B cell (primary cell): ENCODE data around the gene EFNA3. TPM values are rescaled to one million over a fixed set of nuclear protein-coding genes. Genes with fewer than 3 reads are reported as not detected.
A peak's percentile ranks its signal among the peaks of the same experiment; 100 is the strongest.

Experiments used
- ATAC-seq: fragments of 200-7000 bp; cut with Tn5 transposase; one replicate; pipeline ENCODE4 v1.10.0; 2021; ENCODE audit warnings: low read depth, mild to moderate bottlenecking, moderate number of reproducible peaks, moderate library complexity
- CTCF ChIA-PET: fragments of 350-600 bp; sonication (Branson Sonifier 250); formaldehyde crosslinking; loops from one replicate; lab custom pipeline; 2021; ENCODE audit warnings: antibody characterized with exemption, inconsistent platforms; lab: Charles Lee
- POLR2A ChIA-PET: fragments of 350-600 bp; sonication (Branson Sonifier 250); formaldehyde crosslinking; loops from one replicate; lab custom pipeline; 2021; ENCODE audit warnings: antibody characterized with exemption; lab: Charles Lee
- DNase-seq: peaks from one replicate; pipeline ENCODE4 v3.0.0; 2013
- H2AFZ ChIP-seq: 2 replicates; pipeline ENCODE4 v1.6.1; 2012; ENCODE audit warnings: mild to moderate bottlenecking, low read depth, low read length; ENCODE audit not compliant: insufficient read depth, poor library complexity, severe bottlenecking
- H3K27ac ChIP-seq, 2 donors: 1 replicate in 1 of 2; 2 replicates in 1 of 2; pipeline ENCODE4 v1.5.1; 2012 to 2013; ENCODE audit warnings: low read length in 2 of 2, mild to moderate bottlenecking in 2 of 2, moderate library complexity in 1 of 2
- H3K27me3 ChIP-seq, 4 experiments: fragments of 200-600 bp in 1 of 4; sonication (generic) in 1 of 4; replicated peaks in 1 of 4; 1 replicate in 2 of 4; 2 replicates in 2 of 4; pipeline versions ENCODE4 v1.6.1 to v1.7.0; 2013 to 2016; ENCODE audit warnings: low read length in 3 of 4, mild to moderate bottlenecking in 2 of 4, mixed read lengths in 1 of 4, moderate library complexity in 1 of 4; ENCODE audit not compliant: insufficient read depth in 4 of 4, control insufficient read depth in 3 of 4; ENCODE audit errors: control extremely low read depth in 1 of 4
- H3K36me3 ChIP-seq, 2 experiments: replicated peaks in 1 of 2; 1 replicate in 1 of 2; 2 replicates in 1 of 2; pipeline versions ENCODE4 v1.6.1 to v1.7.1; 2013; ENCODE audit warnings: low read length in 1 of 2; ENCODE audit not compliant: insufficient read depth in 2 of 2, control insufficient read depth in 1 of 2; ENCODE audit errors: control extremely low read depth in 1 of 2, extremely low read depth in 1 of 2
- H3K4me1 ChIP-seq, 2 donors: fragments of 200-600 bp in 1 of 2; sonication (generic) in 1 of 2; 1 replicate in 1 of 2; 2 replicates in 1 of 2; pipeline versions ENCODE4 v1.5.1 to v1.6.1; 2013 to 2017; ENCODE audit warnings: low read length in 2 of 2; ENCODE audit not compliant: control insufficient read depth in 2 of 2, insufficient read depth in 2 of 2
- H3K4me2 ChIP-seq: replicated peaks from 2 replicates; pipeline ENCODE3; 2012; ENCODE audit warnings: mild to moderate bottlenecking, low read depth, low read length; ENCODE audit not compliant: poor library complexity, severe bottlenecking
- H3K4me3 ChIP-seq, 5 experiments: fragments of 200-600 bp in 1 of 5; sonication (generic) in 1 of 5; 1 replicate in 3 of 5; 2 replicates in 2 of 5; pipeline versions ENCODE4 v1.5.1 to v1.7.0; 2011 to 2016; ENCODE audit warnings: low read length in 4 of 5, mild to moderate bottlenecking in 4 of 5, low read depth in 2 of 5, control low read depth in 1 of 5, moderate library complexity in 1 of 5; ENCODE audit not compliant: insufficient read depth in 1 of 5; ENCODE audit errors: control extremely low read depth in 1 of 5, extremely low read depth in 1 of 5
- H3K79me2 ChIP-seq: fragments of 200-600 bp; sonication (generic); one replicate; pipeline ENCODE4 v1.6.0; 2016; ENCODE audit warnings: low read length; ENCODE audit not compliant: control insufficient read depth, insufficient read depth
- H3K9ac ChIP-seq: fragments of 200-600 bp; sonication (generic); 2 replicates; pipeline ENCODE4 v1.6.1; 2017; ENCODE audit warnings: mild to moderate bottlenecking, low read length, moderate library complexity
- H3K9me3 ChIP-seq, 3 donors: one replicate each; pipeline versions ENCODE4 v1.6.1 to v1.7.1; 2013; ENCODE audit warnings: low read length in 2 of 3; ENCODE audit not compliant: control insufficient read depth in 2 of 3, insufficient read depth in 1 of 3; ENCODE audit errors: control extremely low read depth in 1 of 3
- H4K20me1 ChIP-seq: 2 replicates; pipeline ENCODE4 v1.6.0; 2012; ENCODE audit warnings: mild to moderate bottlenecking, low read length; ENCODE audit not compliant: insufficient read depth, control insufficient read depth, poor library complexity, severe bottlenecking
- H3K27ac Mint-ChIP-seq: one replicate; pipeline ENCODE4 v1.8.0; 2021; ENCODE audit warnings: mixed read lengths
- H3K27me3 Mint-ChIP-seq: one replicate; pipeline ENCODE4 v1.8.0; 2021; ENCODE audit warnings: mixed read lengths
- H3K4me1 Mint-ChIP-seq: one replicate; pipeline ENCODE4 v1.8.0; 2021; ENCODE audit warnings: mixed read lengths
- H3K4me3 Mint-ChIP-seq: one replicate; pipeline ENCODE4 v1.8.0; 2021; ENCODE audit warnings: mixed read lengths
- H3K9me3 Mint-ChIP-seq: one replicate; pipeline ENCODE4 v1.8.0; 2022; ENCODE audit warnings: mixed read lengths; ENCODE audit not compliant: insufficient read depth
- CTCF ChIP-seq: fragments of 200-600 bp; IDR thresholded peaks from one replicate; pipeline ENCODE4 v1.8.0; 2022; ENCODE audit warnings: antibody characterized with exemption, mild to moderate bottlenecking
- EZH2 ChIP-seq: IDR thresholded peaks from 2 replicates; pipeline ENCODE4 v1.6.1; 2012; ENCODE audit warnings: borderline replicate concordance, low read depth, mild to moderate bottlenecking, moderate library complexity, low read length; ENCODE audit not compliant: insufficient read depth, poor library complexity, severe bottlenecking
- WGBS: methylation state at CpG from one replicate; pipeline ENCODE4 v1.1.5; 2013; ENCODE audit warnings: missing lambda C conversion rate; ENCODE audit not compliant: insufficient coverage; 5-methylcytosine and 5-hydroxymethylcytosine counted together
- intact Hi-C: fragments of 100-400 bp; cut with micrococcal nuclease; formaldehyde crosslinking; loops from one replicate; pipeline ENCODE4 v1.10.0; 2022
- polyA plus RNA-seq: library from polyadenylated mRNA; depleted of rRNA; stranded (reverse); fragments of >200 nt; gene quantifications from 2 replicates; pipeline ENCODE4 v1.2.3, GENCODE V29; 2012
- total RNA-seq, 2 donors: library from RNA; stranded (reverse); fragments of 120-200 nt in 1 of 2; gene quantifications; 1 replicate in 1 of 2; 2 replicates in 1 of 2; pipeline versions ENCODE4 v1.2.3 to v1.2.4, GENCODE V29; 2013 to 2022

Gene EFNA3
- total and polyA plus RNA-seq, 2 donors (not counting 1 experiment from before 2014, with no cell fraction given) = 1.6 to 3.2 TPM

- H3K4me3 Mint-ChIP-seq = peak overlapping the region; percentile 55
- CTCF ChIA-PET = interaction anchor here (1.2 to 2.3 kb wide), 3 partner anchors 10 to 41 kb away, joined by 3 to 10 read pairs (median 5); partner anchors contain the start of gene SLC50A1
- Histone ChIP-seq H3K4me3 (no peak overlapping the region), H3K27me3 (peaks cover 0 to 54% (median 27%) of the 10 kb centered on the region in 4 experiments), H3K9me3 (peaks cover 0 to 7% (median 0%) of the 10 kb centered on the region in 3 donors), H3K4me2 (no peak overlapping the region), H3K9ac (no peak overlapping the region), H4K20me1 (peaks cover 8% of the 10 kb centered on the region), H2AFZ (no peak overlapping the region), H3K36me3 (no peaks in the 10 kb centered on the region), H3K4me1 (peaks cover 34 to 36% of the 10 kb centered on the region in 2 donors), H3K79me2 (no peaks in the 10 kb centered on the region), H3K27ac (no peak overlapping the region)
- 89% methylated on average over 9 of the region's 11 CpGs for WGBS
- no peak overlapping the region for H3K27ac Mint-ChIP-seq
- peaks cover 55% of the 10 kb centered on the region for H3K27me3 Mint-ChIP-seq
- intact Hi-C loops = loop anchor here (5.0 kb wide), 2 partner anchors 33 to 42 kb away; no protein-coding TSS in a partner anchor
- H3K4me1 Mint-ChIP-seq = peaks cover 34% of the 10 kb centered on the region
- H3K9me3 Mint-ChIP-seq = no peaks in the 10 kb centered on the region
- POLR2A ChIA-PET = no interaction called here
- TF ChIP-seq CTCF (no peak), EZH2 (no peak)
- ATAC-seq (no peak), DNase-seq (no peak)
These were observed 46.9 kb downstream of the EFNA3 start for GRCh38 chr1:155125511-155125945.

- Histone ChIP-seq H3K4me1 (peaks cover 34 to 36% of the 10 kb centered on the region in 2 donors), H3K9me3 (peaks cover 0 to 7% (median 0%) of the 10 kb centered on the region in 3 donors), H3K36me3 (no peaks in the 10 kb centered on the region), H3K9ac (peak overlapping the region; percentile 64), H3K4me3 (no peak overlapping the region), H4K20me1 (peaks cover 8% of the 10 kb centered on the region), H2AFZ (peak overlapping the region; percentile 71), H3K79me2 (no peaks in the 10 kb centered on the region), H3K27ac (no peak overlapping the region), H3K27me3 (peaks cover 0 to 54% (median 27%) of the 10 kb centered on the region in 4 experiments), H3K4me2 (peak overlapping the region; percentile 98)
- ATAC-seq (no peak), DNase-seq (no peak)
- TF ChIP-seq EZH2 (no peak), CTCF (no peak)
- H3K4me1 Mint-ChIP-seq = peaks cover 34% of the 10 kb centered on the region
- no peaks in the 10 kb centered on the region for H3K9me3 Mint-ChIP-seq
- ChIA-PET CTCF (interaction anchor here (1.2 to 2.3 kb wide), 3 partner anchors 9 to 41 kb away, joined by 3 to 10 read pairs (median 5); partner anchors contain the start of gene SLC50A1), POLR2A (no interaction called here)
- H3K27ac Mint-ChIP-seq = no peak overlapping the region
- H3K27me3 Mint-ChIP-seq = peaks cover 57% of the 10 kb centered on the region
- intact Hi-C loops = loop anchor here (5.0 kb wide), 2 partner anchors 34 to 41 kb away; no protein-coding TSS in a partner anchor
- WGBS = 80% methylated on average over 50 of the region's 53 CpGs
- H3K4me3 Mint-ChIP-seq = peak overlapping the region; percentile 93
These were observed 47.4 kb downstream of the EFNA3 start for GRCh38 chr1:155125946-155126555.
